D341Med (cell line): Measurements from ENCODE around the gene RELCH.

ENCODE experiments used
- DNase-seq: peaks from one replicate; pipeline ENCODE4 v3.0.0; 2012; ENCODE audit warnings: low spot score

Gene RELCH

DNA sequence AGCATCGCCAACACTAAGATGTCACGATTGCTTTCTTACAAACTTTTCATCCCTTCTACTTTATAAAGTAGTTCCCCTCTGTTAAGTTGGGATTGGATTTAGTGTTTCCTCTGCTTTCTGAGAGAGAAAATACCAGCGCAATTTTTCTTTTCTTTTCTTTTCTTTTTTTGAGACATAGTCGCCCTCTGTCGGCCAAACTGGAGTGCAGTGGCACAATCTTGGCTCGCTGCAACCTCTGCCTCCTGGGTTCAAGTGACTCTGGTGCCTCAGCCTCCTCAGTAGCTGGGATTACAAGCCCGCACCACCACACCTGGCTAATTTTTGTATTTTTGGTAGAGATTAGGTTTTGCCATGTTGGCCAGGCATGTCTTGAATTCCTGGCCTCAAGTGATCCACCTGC, 9.0 kb downstream of the RELCH start:
- DNase-seq, result no peak

DNA sequence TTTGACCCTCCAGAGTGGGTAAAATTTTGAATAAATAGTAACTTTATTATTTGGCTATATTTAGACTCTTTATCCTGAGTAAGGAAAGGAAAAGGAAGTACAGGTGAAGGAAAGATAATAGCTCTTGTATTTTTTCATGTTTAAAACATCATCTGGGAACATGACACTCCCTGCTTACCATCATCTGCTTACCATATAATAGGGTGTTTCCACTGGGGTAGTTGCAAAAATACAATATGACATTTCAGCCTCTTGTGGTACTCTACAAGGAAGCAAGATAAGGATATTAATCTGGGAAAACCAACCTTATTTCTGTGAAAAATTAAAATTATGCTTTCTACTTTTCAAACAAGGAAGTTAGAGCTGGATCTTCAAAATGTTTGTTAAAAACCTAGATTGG, 9.9 kb downstream of the RELCH start:
- no peak for DNase-seq

DNA sequence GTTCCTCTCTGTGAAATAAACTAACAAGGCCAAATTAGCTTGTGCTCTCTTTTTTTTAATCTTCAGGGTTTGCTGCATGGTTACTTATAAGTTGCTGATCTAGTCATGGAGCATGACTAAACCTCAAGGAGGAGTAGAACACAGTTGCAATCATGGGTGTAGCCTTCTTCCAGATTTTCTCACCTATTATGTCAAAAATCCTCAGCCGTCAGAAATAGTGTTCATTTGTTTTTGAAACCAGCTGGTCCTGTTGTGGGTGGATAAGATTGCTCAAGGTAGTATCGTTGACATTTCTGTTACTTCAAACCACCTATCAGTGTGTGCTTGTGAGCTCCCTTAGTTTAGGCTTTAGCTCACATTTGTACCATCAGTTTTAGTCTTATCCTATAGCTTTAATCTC, 11.2 kb downstream of the RELCH start:
- DNase-seq, result no peak

DNA sequence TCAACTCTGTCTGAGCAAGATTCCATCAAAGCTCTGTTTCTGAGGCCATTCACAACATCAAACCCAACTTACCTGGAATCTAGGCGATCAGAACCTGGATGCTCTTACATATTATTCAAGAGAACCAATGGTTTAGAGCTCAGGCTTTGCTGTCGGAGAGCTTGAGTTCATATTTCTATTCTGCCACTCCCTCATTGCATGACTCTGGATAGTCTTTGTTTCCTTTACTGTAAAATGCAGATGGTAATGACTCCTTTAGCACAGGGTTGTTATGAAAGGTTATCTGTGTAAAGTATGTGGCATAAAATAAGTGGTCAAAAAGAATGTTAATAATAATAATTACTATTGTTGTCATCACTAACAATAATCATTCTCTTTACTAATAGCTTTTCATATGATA, 12.6 kb downstream of the RELCH start:
- DNase-seq, result no peak

DNA sequence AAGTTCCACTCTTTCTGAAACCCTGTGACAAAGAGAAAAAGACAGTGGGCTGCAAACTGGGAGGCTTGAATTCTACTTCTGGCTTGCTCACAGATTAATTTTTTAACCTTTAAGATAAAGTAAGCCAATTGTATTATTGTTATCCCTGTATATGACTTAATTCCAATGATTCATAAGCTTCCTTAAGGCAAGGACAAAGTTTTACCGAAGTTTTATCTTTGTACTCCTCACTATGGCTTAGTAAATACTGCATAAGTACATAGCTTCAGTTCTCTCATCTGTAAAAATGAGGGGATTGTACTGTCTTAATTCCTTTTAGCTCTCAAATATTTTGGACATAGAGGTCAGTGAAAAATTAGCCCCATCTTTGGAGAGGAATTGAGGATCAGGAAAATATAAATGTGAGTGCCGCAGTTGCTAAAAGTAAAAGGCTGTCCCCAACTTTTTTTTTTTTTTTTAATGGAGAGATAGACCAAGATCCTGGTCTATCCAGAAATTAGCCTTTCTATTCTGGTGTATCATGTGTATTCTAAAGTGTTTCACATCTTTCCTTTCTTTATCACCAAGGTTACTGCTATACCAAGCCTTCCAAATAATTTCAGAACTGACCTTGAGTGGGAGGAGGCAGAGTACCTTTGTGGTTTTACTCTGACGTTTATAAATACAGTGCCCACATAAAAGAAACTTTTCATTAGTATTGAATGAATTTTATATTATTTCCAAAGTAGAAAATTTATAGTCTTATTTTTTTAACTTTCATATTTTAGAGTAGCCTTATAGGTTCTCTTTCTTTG, 13.3 kb downstream of the RELCH start:
- no peak for DNase-seq

DNA sequence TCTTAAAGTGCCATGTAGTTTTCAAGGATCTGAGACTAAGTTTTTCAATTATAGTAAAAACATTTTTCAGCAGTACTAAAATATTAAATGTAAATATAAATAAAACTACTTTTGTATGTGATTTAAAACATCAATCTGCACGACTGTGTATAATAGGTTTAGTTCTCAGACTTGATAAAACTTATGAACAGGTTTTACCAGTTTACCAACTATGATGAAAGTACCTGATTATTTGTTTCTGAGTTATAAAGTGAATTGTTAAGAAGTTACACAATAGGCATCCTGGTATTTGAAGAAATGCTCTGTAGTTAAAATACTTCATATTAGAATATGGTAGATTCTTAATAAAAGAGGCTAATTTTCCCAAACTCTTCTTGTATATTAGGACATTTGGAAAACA, 14.8 kb downstream of the RELCH start:
- DNase-seq, result no peak

DNA sequence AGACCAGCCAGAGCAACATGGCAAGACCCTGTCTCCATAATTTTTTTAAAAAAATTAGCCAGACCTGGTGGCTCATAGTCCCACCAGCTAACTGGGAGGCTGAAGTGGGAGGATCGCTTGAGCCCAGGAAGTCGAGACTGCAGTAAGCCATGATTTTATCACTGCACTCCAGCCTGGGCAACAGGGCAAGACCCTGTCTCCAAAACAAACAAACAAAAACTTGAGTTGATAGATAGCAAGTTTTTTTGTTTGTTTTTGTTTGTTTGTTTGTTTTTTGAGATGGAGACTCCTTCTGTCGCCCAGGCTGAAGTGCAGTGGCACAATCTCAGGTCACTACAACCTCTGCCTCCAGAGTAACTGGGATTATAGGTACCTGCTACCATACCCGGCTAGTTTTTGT, 18.8 kb downstream of the RELCH start:
- no peak for DNase-seq

DNA sequence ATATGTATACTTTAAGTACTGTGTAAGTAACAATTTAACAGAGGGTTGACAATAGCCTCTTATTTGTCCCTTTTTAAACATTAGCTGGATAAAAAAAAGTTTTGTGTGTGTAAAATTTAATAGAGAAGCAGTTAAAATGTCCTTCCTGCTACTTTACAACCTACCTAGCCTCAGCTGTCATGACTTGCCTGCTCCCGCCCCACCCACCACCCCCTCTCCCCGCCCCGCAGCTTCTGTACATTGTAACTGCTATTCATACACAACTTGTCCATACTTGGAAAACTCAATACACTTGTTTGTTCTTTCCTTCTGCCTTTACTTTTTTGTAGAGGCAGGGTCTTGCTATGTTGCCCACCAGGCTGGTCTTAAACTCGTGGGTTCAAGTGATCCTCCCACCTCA, 19.5 kb downstream of the RELCH start:
- DNase-seq, result peak; percentile 24

DNA sequence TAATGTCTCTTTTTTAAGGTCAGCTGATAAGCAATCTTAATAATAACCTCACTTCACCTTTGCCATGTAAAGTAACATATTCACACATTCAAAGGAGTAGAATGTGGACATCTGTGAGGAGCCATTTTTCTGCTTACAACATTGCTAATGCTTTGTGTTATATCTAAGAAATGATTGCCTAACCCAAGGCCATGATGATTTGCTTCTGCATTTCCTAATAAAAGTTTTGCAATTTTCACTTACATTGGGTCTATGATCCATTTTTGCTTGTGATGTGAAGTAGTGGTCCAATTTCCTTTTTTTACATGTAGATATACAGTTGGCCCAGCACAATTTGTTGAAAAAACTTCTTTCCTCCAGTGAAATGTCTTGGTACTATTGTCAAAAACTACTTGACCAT, 22.0 kb downstream of the RELCH start:
- no peak for DNase-seq

DNA sequence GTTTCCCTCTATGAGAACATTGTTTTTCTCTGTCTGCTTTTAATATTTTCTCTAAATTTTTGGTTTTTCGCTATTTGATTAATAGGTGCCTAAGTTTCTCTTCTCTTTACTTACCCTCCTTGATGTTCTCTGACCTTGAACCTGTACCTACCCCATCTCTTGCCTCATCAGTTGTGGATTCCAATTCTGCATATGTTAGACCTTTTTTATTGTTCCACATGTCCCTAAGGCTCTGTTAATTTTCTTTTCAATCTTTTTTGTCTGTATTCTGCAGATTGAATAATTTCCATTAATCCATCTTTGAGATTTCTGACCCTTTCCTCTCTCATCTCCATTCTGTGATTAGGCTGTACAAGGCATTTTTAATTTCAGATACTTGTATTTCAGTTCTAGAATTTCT, 23.1 kb downstream of the RELCH start:
- no peak for DNase-seq

DNA sequence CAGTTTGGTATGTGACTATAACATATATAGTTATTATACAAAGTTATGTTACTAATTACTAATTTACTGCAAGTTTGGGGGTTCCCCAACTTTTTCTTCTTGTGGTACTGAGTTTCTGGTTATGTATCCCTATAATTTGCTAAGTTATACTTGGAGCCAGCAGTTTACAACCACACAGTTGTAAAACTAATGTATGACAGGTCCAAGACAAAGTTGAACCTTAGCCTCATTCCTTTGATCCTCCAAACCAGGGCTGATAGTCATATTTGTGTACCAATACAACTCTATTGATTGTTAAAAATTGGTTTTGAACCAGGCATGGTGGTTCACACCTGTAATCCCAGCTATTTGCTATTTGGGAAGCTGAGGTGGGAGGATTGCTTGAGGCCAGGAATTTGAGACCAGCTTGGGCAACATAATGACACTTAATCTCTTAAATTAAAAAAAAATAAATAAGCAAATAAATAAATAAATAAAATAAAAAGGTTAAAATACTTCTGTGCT, 24.3 kb downstream of the RELCH start:
- DNase-seq, result no peak

DNA sequence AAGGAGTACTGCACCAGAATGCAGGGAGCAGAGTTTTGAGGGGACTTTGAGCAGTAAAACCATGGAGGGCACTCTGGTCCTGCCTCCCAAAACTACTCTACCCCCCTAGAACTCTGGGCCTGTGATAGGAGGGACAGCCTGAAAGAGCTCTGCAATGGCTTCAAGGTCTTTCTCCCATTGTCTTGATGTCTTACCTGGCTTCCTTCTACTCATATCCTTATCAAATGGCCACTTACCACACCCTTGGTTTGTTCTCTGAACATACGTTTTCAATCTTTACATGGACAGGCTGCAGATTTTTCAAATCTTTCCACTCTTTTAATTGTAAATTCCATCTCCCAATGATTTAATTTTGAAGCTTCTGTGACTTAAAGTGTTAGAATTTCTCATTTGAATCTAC, 27.7 kb downstream of the RELCH start:
- no peak for DNase-seq

DNA sequence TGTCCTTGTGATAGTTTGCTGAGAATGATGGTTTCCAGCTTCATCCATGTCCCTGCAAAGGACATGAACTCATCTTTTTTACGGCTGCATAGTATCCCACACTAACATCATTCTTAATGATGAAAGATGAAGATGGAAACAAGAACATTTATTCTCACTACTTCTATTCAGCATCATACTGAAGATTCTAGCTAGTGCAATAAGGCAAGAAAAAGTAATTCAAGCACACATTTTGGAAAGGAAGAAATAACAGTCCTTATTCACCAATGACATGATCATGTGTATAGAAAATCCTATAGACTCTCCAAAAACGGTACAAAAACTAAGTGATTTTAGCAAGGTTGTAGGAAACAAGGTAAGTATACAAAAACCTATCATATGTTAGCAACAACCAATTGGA, 37.2 kb downstream of the RELCH start:
- no peak for DNase-seq

DNA sequence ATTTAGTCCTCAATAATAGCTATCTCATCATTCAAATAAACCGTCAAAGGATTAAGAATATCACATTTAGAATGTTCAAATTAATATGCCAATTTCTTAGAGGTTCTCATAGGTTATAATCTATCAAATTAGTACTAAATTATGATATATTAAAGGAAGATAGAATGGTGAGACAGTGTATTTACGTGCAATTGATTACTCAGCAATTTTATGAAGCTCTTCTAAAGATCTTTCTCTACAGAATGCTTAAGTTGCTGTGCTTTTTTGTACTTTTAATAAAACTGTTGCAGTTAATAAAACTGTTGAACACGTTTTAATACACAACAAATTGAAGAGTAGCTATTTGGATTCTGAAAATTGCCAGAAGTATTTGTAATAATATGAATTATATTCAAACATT, 39.0 kb downstream of the RELCH start:
- DNase-seq, result no peak

DNA sequence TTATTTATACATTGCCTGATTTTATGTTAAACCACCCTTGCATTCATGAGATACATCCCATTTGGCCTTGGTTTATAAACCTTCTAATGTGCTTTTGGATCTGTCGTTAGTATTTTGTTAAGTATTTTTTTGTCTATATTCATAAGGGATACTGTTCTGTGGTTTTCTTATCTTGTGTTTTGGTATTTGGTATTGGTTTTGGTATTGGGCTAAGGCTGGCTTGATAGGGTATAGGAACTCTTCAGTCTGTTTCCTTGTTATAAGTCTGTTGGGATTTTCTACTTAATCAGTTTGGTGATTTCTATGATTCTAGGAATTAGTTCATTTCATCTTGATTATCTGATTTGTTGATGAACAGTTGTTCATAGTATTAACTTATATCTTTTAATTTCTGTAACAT, 49.2 kb downstream of the RELCH start:
- DNase-seq, result no peak

DNA sequence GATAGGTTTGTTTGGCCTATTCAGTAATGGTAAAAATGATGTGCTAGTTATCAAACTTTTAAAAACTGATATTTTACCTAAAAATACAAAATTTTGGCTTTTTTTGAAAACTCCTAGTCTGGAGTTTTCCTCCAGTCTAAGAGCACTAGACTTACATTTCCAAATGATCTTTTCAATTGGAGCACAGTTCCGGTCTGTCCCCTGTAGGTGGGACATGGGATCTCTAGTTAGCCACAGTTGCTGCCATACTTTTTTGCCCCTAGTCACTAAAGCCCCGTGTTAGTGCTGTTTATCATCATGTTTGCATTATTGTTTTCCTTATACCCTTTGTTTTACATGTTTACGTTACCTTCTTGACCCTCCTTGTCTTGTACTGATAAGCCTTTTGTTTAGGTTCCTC, 52.4 kb downstream of the RELCH start:
- no peak for DNase-seq

DNA sequence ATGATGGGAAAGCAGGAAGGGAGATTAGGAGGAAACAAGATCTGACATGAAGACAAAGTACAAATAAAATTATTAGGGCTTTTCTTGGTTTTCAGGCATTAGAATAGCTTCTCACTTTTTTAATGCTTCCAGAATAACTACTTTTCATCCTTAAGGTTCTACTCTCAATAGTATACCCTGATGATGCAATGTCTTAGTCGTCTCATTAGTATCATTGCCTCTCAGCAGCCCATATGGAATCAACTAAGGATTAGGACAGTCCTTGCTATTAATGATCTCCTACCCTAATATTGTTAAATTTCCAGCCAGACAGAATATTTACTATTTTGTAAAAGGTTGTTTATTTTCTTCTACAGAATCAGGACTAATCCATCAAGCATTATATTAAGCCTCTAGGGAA, 55.9 kb downstream of the RELCH start:
- no peak for DNase-seq

DNA sequence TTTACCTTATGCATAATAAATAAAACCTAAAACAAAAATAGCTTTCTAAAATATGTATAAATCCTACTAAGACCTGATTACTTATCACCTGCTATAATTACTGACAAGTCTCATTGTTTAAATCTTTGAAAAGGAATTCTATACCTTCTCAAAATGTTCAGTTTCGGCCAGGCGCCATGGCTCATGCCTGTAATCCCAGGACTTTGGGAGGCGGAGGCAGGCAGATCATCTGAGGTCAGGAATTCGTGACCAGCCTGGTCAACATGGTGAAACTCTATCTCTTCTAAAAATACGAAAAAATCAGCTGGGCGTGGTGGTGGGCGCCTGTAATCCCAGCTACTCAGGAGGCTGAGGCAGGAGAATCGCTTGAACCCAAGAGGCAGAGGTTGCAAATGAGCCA, 58.1 kb downstream of the RELCH start:
- DNase-seq, result no peak

DNA sequence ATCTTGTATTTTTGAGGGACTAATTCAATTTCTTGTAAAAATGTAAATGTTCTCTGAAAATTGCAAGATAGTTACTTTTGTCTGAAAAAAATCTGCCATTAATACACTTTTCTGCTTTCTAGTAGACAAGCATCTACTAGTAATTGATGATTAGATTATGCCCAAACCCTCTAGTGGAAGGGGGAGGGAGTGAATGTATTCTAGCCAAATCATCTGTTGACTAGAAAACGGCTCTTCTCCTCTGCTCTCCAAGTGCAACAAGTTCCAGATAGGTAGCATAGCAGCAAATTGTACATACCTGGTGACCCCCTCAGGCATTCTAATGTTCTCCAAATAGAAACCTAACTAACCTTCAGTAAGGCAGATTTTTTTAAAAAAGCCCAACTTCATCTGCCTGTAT, 58.6 kb downstream of the RELCH start:
- DNase-seq, result no peak

DNA sequence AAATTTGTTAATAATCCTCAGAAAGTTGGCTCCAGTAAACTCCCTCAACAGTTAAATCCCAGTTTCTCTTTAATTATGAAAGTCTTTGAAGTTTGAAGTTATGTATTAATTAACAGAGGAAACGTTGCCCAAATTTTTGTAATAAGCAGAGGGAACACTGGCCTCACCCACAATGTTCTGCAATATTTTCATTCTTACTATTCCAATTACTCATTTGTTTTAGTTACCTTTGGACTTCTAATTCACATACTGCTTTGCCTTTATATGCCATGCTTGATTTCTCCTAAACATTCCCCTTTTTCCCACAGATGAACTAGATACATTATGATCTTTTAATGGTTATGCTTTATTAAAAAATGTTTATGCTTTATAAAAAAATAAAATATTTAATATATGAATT, 61.3 kb downstream of the RELCH start:
- DNase-seq, result no peak

DNA sequence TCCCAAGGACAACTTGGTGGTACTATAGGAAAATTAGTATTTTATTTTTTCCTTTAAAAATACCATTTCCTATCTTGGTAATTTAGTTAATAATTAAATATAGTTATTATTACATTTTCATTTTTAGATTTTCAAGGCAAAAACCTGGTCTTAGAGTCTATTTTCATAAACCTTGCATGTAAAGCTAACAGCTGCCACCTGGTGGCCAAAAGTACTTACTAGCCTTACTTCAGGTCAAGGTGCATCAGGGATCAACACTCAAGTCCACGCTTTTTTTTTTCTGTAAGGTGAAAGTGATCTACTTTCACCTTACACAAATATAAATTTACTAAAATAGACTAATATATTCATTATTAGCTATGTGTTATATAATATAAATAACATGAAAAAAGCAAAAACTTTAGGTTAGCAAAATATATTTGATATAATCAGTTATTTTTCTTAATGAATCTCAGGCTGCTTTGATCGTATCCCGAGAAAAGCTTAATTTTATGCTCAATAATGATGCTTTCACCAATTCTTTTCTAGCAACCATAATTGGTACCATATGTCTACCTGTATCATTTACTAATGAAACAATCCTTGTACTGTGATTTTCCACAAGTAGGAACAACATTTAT, 62.5 kb downstream of the RELCH start:
- peak; percentile 64 for DNase-seq

DNA sequence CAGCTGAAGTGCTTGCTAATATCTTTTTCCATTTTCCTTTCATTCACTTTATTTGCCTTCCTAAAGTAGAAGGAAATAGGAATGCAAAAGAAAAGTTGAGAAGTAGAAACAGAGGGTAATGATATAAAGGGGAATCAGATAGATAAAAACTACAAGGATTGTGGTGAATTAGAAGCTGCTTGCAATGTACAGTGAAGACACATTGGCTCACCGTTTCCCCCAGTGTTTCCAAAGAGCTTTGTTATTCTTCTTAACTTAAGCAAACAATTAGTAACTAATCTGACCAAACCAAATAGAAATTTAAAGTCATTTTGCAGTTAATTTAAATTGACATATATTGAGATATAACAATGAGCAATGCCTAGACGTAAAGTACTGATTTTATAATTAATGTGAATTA, 63.4 kb downstream of the RELCH start:
- no peak for DNase-seq

DNA sequence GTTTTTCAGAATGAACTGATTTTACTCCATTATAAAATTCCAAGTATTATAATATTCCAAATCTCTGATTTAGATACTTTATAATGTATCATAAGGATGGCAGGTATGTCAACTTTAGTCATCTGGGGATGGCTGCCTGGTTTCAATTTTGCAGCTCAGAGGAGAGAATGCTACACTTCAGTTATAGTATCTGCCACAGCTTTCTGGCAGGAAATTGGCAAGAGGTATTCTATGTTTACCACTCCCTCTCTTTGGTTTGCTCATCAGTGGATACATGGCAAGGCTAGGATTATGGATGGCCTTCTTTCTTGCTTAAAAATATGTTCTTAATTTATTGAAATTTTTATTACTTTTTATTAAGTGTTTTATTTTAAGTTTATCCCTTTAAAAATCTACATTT, 71.0 kb downstream of the RELCH start:
- no peak for DNase-seq

DNA sequence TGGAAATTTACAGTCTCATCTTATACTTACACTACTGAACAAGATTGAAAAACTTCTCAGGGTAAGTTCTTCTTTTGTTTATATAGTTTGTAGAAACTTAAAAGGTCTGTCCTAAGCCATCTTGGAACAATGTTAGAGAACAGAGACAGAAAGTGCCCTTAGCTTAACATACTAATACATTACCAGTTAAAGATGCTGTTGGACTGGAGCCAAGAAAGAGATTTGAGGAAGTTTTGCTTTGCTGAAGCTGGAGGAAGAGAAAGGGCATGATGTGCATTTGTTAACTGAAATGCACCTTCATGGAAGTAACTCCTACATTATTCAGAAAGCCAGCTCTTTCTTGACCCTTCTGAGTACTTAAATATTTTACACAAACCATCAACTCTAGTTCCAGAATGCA, 71.6 kb downstream of the RELCH start:
- no peak for DNase-seq
